Esophagus muscularis mucosa (tissue), 4 donors: ENCODE measurements around the gene TMEM126B.

ENCODE experiments used
- EP300 ChIP-seq: sonication (generic); formaldehyde crosslinking; IDR thresholded peaks from one replicate; pipeline ENCODE4 v1.6.1; 2017; ENCODE audit warnings: antibody characterized with exemption
- POLR2A ChIP-seq: fragments of 450-650 bp; IDR thresholded peaks from one replicate; pipeline ENCODE4 v1.6.1; 2017; ENCODE audit warnings: antibody characterized with exemption, moderate library complexity, mild to moderate bottlenecking, low read depth
- POLR2AphosphoS5 ChIP-seq, 2 donors: sonication (generic); formaldehyde crosslinking; IDR thresholded peaks; one replicate each; pipeline ENCODE4 v1.6.1; 2017; ENCODE audit warnings: antibody characterized with exemption in 2 of 2
- TF ChIP-seq, protein P1 (sequence below), 3 experiments: fragments of 200-600 bp in 2 of 3; fragments of 450-650 bp in 1 of 3; sonication (generic) in 2 of 3; IDR thresholded peaks; one replicate each; pipeline ENCODE4 v1.5.1; 2017 to 2019; ENCODE audit warnings: antibody characterized with exemption in 3 of 3, mild to moderate bottlenecking in 2 of 3, moderate library complexity in 1 of 3

GRCh38 chr11:85661972-85662664 lies 33.7 kb downstream of the TMEM126B start:
- TF ChIP-seq, protein P1, sequence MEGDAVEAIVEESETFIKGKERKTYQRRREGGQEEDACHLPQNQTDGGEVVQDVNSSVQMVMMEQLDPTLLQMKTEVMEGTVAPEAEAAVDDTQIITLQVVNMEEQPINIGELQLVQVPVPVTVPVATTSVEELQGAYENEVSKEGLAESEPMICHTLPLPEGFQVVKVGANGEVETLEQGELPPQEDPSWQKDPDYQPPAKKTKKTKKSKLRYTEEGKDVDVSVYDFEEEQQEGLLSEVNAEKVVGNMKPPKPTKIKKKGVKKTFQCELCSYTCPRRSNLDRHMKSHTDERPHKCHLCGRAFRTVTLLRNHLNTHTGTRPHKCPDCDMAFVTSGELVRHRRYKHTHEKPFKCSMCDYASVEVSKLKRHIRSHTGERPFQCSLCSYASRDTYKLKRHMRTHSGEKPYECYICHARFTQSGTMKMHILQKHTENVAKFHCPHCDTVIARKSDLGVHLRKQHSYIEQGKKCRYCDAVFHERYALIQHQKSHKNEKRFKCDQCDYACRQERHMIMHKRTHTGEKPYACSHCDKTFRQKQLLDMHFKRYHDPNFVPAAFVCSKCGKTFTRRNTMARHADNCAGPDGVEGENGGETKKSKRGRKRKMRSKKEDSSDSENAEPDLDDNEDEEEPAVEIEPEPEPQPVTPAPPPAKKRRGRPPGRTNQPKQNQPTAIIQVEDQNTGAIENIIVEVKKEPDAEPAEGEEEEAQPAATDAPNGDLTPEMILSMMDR (IDR thresholded peaks at IDR 0.05): no peak
- TF ChIP-seq EP300: no peak
- TF ChIP-seq POLR2A: no peak
- no peak for TF ChIP-seq POLR2AphosphoS5 (IDR thresholded peaks at IDR 0.05)
